ENCODE results near the gene FBF1. TPM values are rescaled to one million over a fixed set of nuclear protein-coding genes. Genes with fewer than 3 reads are reported as not detected.

The FBF1 gene
- total RNA-seq, 2 donors from 2014 or later, result 25.9 to 39.1 TPM

DNA sequence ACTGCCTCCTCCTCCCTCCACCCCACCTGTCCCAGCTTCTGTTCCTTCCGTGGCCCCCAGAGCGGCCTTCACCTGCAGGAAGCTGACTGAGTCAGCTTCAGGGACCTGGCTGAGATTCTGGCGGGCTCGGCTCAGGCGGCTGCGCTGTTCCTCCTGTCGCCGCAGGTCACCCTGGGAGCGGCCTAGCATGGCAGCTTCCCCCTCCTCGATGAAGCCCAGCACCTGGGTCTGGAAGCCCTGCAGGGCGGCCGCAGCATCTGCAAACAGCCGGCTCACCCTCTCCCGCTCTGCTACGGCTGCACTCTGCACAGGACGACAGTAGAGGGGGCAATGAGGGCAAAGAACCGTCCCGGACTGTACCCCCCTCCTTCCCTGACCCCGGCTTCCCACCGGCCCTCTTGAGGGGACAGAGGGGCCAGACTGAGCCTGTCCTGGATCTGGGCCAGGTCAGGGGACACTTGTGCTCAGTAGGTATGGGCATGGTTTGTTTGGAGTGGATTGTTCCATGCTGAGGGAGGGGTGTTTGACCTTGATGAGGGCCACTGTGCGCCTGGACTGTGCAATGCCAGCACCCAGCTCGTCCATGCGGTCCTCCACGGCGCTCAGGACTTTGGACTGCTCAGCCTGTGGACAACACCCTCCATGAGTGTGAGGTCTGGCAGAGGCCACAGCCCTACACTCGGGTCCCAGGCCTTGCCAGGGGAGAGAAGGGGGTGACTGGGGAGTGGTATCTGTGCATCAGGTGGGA lies 64.5 kb downstream of the FBF1 start:
- Histone ChIP-seq H3K36me3 (ENCODE audit: control insufficient read depth, insufficient read depth, low read length) (no peaks in the 10 kb centered on the region), H3K4me1 (ENCODE audit: control insufficient read depth, insufficient read depth, low read length) (no peaks in the 10 kb centered on the region), H3K27ac (ENCODE audit: low read depth, low read length) (no peak overlapping the region), H3K4me3 (ENCODE audit: low read length) (no peak overlapping the region), H3K9ac (ENCODE audit: extremely low read depth, low read length, poor library complexity, severe bottlenecking) (no peak overlapping the region), H3K9me3 (ENCODE audit: control insufficient read depth, low read length) (no peaks in the 10 kb centered on the region), H3K27me3 (ENCODE audit: control insufficient read depth, insufficient read depth, low read length, poor library complexity, severe bottlenecking) (peaks cover 39% of the 10 kb centered on the region)
- WGBS, 2 experiments (ENCODE audit: insufficient coverage in 1 of 2, insufficient read length in 1 of 2), result 65 to 70% methylated on average over 16 to 26 of the region's 26 CpGs
- H3K9me3 Mint-ChIP-seq, result no peaks in the 10 kb centered on the region
- peaks cover 39% of the 10 kb centered on the region for H3K27me3 Mint-ChIP-seq (ENCODE audit: insufficient read depth)
- peak; percentile 89 for DNase-seq
- TF ChIP-seq, protein P1, sequence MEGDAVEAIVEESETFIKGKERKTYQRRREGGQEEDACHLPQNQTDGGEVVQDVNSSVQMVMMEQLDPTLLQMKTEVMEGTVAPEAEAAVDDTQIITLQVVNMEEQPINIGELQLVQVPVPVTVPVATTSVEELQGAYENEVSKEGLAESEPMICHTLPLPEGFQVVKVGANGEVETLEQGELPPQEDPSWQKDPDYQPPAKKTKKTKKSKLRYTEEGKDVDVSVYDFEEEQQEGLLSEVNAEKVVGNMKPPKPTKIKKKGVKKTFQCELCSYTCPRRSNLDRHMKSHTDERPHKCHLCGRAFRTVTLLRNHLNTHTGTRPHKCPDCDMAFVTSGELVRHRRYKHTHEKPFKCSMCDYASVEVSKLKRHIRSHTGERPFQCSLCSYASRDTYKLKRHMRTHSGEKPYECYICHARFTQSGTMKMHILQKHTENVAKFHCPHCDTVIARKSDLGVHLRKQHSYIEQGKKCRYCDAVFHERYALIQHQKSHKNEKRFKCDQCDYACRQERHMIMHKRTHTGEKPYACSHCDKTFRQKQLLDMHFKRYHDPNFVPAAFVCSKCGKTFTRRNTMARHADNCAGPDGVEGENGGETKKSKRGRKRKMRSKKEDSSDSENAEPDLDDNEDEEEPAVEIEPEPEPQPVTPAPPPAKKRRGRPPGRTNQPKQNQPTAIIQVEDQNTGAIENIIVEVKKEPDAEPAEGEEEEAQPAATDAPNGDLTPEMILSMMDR (conservative IDR thresholded peaks at IDR 0.05), result peak; percentile 61
- no peaks in the 10 kb centered on the region for H3K36me3 Mint-ChIP-seq (ENCODE audit: low read depth)
- H3K27ac Mint-ChIP-seq, result no peak overlapping the region
- H3K4me1 Mint-ChIP-seq, result peaks cover 10% of the 10 kb centered on the region
- H3K4me3 Mint-ChIP-seq, result no peak overlapping the region

- H3K9ac ChIP-seq (ENCODE audit: extremely low read depth, low read length, poor library complexity, severe bottlenecking), result no peak overlapping the region
- H3K4me1 Mint-ChIP-seq, result peaks cover 10% of the 10 kb centered on the region
- no peak for DNase-seq
Observed at GRCh38 chr17:75875940-75876189, 65.0 kb downstream of the FBF1 start.

DNA sequence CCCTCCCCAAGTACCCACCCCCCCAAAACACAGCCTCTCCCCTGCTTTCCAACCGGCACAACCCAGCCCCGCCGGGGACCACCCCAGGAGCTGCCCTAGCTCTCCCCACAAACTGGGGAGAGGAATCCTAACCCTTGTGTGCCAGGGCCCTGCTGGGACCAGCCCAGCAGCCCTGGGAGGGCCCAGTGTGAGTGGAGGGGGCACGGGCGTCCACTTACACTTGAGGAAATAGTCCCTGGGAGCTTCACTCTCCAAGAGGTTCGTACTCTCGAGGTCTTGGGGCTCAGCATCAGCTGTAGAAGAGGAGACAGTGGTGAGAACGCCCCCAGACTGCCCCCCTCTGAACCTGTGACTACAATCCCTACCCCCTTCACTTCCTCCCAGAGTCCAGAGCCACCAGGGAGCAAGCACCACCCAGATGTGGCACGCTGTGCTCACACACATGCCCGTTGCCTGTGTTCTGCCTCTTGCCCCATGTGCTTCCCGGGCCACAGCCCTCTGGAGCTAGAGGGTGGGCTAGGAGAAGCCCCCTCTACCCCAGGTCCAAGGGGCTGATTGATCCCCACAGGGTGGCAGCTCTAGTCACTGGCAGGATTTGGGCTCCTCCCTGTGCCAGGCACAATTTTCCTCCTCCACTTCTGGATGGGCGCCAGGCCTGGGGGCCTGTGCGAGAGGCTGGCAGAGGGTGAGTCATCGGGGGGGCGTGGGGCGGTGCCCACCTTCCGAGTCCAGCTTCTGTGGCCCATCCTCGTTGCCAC lies 65.5 kb downstream of the FBF1 start:
- Histone ChIP-seq H3K9ac (ENCODE audit: extremely low read depth, low read length, poor library complexity, severe bottlenecking) (no peak overlapping the region), H3K36me3 (ENCODE audit: control insufficient read depth, insufficient read depth, low read length) (no peaks in the 10 kb centered on the region), H3K27me3 (ENCODE audit: control insufficient read depth, insufficient read depth, low read length, poor library complexity, severe bottlenecking) (peaks cover 39% of the 10 kb centered on the region), H3K27ac (ENCODE audit: low read depth, low read length) (no peak overlapping the region), H3K4me1 (ENCODE audit: control insufficient read depth, insufficient read depth, low read length) (no peaks in the 10 kb centered on the region), H3K4me3 (ENCODE audit: low read length) (no peak overlapping the region), H3K9me3 (ENCODE audit: control insufficient read depth, low read length) (no peaks in the 10 kb centered on the region)
- Mint-ChIP-seq H3K4me1 (peaks cover 15% of the 10 kb centered on the region), H3K27ac (no peak overlapping the region), H3K9me3 (no peaks in the 10 kb centered on the region), H3K4me3 (no peak overlapping the region), H3K36me3 (ENCODE audit: low read depth) (no peaks in the 10 kb centered on the region), H3K27me3 (ENCODE audit: insufficient read depth) (peaks cover 35% of the 10 kb centered on the region)
- DNase-seq, result no peak
- 81 to 82% methylated on average over 13 to 17 of the region's 18 CpGs for WGBS, 2 experiments (ENCODE audit: insufficient coverage in 1 of 2, insufficient read length in 1 of 2)
- TF ChIP-seq, protein P1 (conservative IDR thresholded peaks at IDR 0.05), result no peak

More at GRCh38 chr17:75875940-75876189, 65.0 kb downstream of the FBF1 start:
- 87 to 91% methylated on average over 5 of the region's 5 CpGs for WGBS, 2 experiments (ENCODE audit: insufficient coverage in 1 of 2, insufficient read length in 1 of 2)
- no peak overlapping the region for H3K27ac Mint-ChIP-seq
- Histone ChIP-seq H3K4me3 (ENCODE audit: low read length) (no peak overlapping the region), H3K27ac (ENCODE audit: low read depth, low read length) (no peak overlapping the region), H3K9me3 (ENCODE audit: control insufficient read depth, low read length) (no peaks in the 10 kb centered on the region), H3K36me3 (ENCODE audit: control insufficient read depth, insufficient read depth, low read length) (no peaks in the 10 kb centered on the region), H3K4me1 (ENCODE audit: control insufficient read depth, insufficient read depth, low read length) (no peaks in the 10 kb centered on the region), H3K27me3 (ENCODE audit: control insufficient read depth, insufficient read depth, low read length, poor library complexity, severe bottlenecking) (peaks cover 39% of the 10 kb centered on the region)
- TF ChIP-seq, protein P1 (conservative IDR thresholded peaks at IDR 0.05), result no peak
- H3K9me3 Mint-ChIP-seq, result no peaks in the 10 kb centered on the region
- H3K4me3 Mint-ChIP-seq, result no peak overlapping the region
- no peaks in the 10 kb centered on the region for H3K36me3 Mint-ChIP-seq (ENCODE audit: low read depth)
- H3K27me3 Mint-ChIP-seq (ENCODE audit: insufficient read depth), result peaks cover 39% of the 10 kb centered on the region

Data from endodermal cell (in vitro differentiated cells).